Retinal pigment epithelial cell (primary cell): ENCODE results near the gene CACNA2D3.

Experiments used
- DNase-seq: peaks from one replicate; pipeline ENCODE4 v3.0.0-alpha.2; 2010; ENCODE audit warnings: low read depth
- H3K4me3 ChIP-seq: 2 replicates; pipeline ENCODE4 v1.5.1; 2011; ENCODE audit warnings: mild to moderate bottlenecking, low read length, control low read depth, moderate library complexity
- TF ChIP-seq, protein P1 (sequence below): conservative IDR thresholded peaks from 2 replicates; pipeline ENCODE4 v1.5.1; 2011; ENCODE audit warnings: low read depth, low read length, control low read depth, inconsistent platforms

The CACNA2D3 gene

DNA sequence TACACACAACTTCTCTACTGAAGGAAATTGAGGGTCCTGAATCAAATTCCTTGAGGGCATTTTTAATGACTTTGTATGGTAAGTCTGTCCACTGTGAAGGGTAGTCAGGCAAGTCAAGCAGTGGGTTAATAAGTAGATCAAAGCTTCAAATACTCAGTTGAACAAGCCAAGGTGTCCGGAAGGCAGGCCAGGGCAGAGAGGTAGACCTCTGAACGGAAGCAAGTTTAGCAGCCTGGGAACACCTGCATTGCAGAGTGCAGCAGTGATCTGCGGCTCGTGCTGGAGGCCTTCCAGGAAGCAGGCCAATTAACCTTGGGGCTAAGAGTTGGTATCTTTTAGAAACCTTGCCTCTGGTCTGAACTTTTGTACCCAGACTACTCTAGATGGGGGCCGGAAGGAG, 661.7 kb downstream of the CACNA2D3 start:
- H3K4me3 ChIP-seq, result no peak overlapping the region
- TF ChIP-seq, protein P1, sequence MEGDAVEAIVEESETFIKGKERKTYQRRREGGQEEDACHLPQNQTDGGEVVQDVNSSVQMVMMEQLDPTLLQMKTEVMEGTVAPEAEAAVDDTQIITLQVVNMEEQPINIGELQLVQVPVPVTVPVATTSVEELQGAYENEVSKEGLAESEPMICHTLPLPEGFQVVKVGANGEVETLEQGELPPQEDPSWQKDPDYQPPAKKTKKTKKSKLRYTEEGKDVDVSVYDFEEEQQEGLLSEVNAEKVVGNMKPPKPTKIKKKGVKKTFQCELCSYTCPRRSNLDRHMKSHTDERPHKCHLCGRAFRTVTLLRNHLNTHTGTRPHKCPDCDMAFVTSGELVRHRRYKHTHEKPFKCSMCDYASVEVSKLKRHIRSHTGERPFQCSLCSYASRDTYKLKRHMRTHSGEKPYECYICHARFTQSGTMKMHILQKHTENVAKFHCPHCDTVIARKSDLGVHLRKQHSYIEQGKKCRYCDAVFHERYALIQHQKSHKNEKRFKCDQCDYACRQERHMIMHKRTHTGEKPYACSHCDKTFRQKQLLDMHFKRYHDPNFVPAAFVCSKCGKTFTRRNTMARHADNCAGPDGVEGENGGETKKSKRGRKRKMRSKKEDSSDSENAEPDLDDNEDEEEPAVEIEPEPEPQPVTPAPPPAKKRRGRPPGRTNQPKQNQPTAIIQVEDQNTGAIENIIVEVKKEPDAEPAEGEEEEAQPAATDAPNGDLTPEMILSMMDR, result no peak
- no peak for DNase-seq

DNA sequence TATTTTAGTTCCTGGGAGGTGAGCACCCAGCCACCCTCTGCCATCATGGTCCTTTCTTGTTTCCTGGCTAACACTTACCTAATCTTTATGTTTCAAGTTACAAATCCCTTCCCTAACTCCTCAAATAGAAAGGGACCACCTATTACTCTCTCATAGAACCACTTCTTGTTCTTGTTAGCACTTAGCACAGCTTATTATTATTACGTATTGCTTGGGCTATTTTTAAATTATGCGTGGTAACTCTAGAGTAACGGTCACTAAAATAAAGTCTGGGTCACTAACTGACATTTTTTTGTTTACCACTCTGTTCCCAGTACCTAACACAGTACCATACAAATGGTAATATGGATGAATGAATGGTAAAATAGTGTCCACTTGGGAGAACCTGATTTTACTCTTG, 663.6 kb downstream of the CACNA2D3 start:
- DNase-seq, result no peak
- H3K4me3 ChIP-seq, result no peak overlapping the region
- TF ChIP-seq, protein P1, result no peak

DNA sequence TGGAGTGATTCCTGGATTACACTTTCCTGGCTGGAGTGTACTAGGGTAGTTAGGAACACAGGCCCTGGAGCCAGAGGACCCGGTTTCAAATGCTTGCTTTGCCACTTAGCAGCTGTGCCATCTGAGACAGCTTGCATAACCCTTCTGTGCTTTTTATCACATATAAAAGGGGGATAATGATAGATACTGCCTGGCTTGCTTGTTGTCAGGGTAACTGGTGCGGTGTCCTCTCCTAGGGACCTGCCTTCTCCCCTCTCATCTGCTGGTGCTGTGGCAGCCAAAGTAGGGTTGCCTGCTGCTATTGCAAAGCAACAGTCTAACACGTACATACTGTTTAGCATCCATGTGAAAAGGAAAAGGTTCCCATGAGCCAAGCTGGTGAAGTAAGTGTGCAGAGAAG, 667.7 kb downstream of the CACNA2D3 start:
- TF ChIP-seq, protein P1, result no peak
- H3K4me3 ChIP-seq, result no peak overlapping the region
- no peak for DNase-seq

DNA sequence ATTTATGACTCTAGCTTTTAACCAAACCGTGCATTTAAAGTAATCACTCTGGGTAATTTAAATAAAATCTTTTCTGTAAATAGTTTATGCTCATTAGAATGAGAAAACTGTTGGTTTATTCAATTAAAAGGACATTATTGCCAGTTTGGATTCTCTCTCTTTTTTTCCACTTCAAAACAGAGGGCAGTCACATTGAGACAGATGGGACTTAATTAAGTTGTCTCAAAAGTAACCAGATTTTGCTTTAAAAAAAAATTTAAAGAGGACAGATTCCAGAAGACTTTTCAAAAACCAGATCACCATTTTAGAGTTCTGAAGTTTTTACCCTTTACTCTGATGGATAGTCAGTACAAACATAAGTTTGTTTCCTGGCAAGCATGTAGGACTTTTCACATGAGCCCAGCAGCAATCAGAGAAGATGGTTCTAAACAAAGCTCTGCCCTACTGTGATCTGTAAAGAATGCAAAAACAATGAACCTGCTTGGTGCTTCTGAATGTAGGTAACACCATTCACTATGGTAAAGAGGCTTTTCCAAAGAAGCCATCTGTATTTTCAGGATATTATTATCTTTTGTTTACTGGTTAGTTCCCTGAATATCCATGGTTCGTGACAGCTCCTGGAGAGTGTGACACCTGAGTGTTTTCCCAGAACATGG, 669.3 kb downstream of the CACNA2D3 start:
- TF ChIP-seq, protein P1, result no peak
- DNase-seq, result no peak
- H3K4me3 ChIP-seq, result no peak overlapping the region

DNA sequence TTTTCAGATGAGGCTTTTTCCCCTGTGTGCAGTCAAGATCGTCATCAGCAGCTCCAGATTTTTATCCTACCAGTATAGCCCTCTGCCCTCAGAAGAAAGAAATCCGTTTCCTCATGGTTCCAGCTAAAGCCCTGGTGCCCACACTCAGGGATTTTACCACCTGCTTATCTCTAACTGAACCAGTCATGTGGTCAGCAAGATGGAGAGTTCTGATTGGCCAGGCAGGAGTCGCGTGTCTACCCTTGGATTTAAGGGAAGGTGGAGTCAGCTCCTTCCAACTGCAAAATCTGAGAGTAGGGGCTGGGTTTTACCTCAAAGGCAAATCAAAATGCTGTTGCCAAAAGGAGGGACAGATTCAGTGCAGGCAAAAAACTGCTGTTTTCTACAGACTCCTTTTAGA, 670.2 kb downstream of the CACNA2D3 start:
- no peak overlapping the region for H3K4me3 ChIP-seq
- no peak for DNase-seq
- TF ChIP-seq, protein P1, result no peak

DNA sequence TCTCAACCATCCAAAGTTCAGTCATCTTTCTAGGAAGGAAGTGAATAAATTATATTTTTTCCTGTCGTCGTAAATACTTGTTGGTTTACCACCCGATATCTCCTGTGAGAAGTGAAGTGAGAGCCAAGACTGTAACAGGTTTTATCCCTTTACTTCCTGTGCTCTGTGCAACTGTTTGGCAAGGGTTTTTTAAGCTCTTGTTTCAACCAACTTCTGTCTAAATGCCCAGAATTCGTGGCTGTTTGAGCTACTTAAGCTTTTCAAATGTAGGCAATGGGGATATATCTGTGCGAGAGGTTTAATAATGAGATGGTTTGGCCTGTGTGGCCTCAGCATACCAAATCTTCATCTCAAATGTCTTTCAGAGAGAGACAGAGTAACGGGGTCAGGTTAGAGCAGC, 670.8 kb downstream of the CACNA2D3 start:
- no peak overlapping the region for H3K4me3 ChIP-seq
- DNase-seq, result no peak
- TF ChIP-seq, protein P1, result no peak

DNA sequence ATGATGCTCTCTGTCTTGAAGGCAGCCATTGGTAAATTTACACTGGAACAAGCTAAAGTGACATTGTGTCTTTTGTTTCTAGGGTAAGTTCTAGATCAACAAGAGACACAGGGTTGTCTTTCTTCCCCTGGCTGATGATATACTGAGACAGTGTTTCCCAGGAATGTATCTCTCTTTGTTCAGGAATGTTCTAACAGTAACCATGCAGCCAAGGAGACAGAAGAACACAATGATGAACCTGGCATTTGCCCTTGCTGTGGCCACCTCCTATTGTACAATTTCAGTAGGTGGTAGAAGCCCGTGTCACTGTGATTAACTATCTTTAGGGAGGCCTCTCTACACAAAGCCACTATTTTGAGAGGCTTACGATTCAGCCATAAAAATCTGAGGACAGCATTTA, 674.8 kb downstream of the CACNA2D3 start:
- TF ChIP-seq, protein P1, result no peak
- no peak overlapping the region for H3K4me3 ChIP-seq
- DNase-seq, result no peak
